OCI-LY3 (cell line): Measurements from ENCODE around the gene MLH3.

Experiments used
- CTCF ChIP-seq: fragments of 200-600, 300-600 bp; sonication (generic); IDR thresholded peaks from 2 replicates; pipeline ENCODE4 v1.5.1; 2014; ENCODE audit warnings: antibody characterized with exemption, low read length, low read depth
- EZH2phosphoT487 ChIP-seq: fragments of 200-600 bp; shearing (Covaris generic); IDR thresholded peaks from 2 replicates; pipeline ENCODE4 v1.6.1; 2018; ENCODE audit warnings: antibody characterized with exemption, mixed run types, low read depth

- TF ChIP-seq CTCF, result no peak
- no peak for TF ChIP-seq EZH2phosphoT487
Measured at GRCh38 chr14:75001261-75001660, 50.0 kb downstream of the MLH3 start.
